Skin of body (tissue), 2 donors: Measurements from ENCODE around the gene ZRANB2. TPM values are rescaled to one million over a fixed set of nuclear protein-coding genes. Genes with fewer than 3 reads are reported as not detected.
A peak's percentile ranks its signal among the peaks of the same experiment; 100 is the strongest.

Experiments used
- DNase-seq: peaks from one replicate; lab custom pipeline; 2025; lab: John Stamatoyannopoulos, UW
- total RNA-seq: library from RNA; depleted of rRNA; stranded (reverse); fragments of >200 nt; gene quantifications from one replicate; pipeline ENCODE4 v1.2.3, GENCODE V29; 2014

Gene ZRANB2, protein sequence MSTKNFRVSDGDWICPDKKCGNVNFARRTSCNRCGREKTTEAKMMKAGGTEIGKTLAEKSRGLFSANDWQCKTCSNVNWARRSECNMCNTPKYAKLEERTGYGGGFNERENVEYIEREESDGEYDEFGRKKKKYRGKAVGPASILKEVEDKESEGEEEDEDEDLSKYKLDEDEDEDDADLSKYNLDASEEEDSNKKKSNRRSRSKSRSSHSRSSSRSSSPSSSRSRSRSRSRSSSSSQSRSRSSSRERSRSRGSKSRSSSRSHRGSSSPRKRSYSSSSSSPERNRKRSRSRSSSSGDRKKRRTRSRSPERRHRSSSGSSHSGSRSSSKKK
- 102 TPM for total RNA-seq

DNA sequence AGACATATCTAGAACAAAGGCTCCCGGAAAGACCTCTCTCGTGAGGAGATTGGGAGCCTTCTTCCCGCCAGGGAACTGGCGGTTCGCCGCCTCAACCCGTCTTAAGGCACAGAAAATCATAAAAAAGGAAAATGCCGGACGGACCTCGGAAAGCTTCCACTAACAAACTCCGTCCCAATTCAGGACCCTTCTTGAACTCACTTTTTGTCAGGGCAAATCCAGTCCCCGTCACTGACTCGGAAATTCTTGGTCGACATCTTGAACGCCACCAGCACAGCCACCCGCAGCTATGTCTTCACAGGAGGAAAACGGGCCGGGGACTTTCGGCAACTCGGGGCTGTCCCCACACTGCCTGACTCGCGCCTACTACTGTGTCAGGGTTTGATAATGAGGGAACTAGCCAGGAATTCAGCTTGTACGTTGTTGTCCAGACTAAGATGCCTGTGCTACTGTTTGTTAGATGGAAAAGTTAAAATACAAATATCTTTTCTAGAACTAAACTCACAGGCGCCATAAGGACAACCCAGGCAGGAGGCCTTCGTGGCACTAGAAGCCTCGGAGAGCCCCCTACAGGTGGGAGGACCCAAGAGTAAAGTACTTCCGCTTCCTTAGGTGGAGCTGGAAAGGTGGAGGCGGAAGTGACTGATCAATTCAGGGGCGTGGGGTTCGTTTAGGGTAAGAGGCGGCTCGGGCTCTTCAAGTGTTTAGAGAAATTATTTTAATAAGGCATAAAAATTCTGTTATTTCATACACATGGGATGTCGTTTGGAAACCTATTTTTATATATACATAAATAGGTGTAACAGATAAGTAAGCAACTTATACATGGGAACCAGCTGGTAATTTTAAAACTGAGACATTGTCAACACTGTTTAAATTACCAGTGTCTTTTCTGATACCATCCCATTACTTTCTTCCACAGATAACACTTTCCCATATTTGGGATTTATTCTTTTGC lies at the start of gene ZRANB2:
TSS of gene ZRANB2 (minus strand) at position 297 of the 958 bp plus-strand sequence. CDS start at position 257, 40 bp downstream.
- peak; percentile 94 for DNase-seq

GRCh38 chr1:71128060-71128459 lies 47.2 kb upstream of the ZRANB2 start:
- no peak for DNase-seq

- DNase-seq = no peak
These were observed 37.3 kb upstream of the ZRANB2 start for GRCh38 chr1:71118086-71118485.

DNA sequence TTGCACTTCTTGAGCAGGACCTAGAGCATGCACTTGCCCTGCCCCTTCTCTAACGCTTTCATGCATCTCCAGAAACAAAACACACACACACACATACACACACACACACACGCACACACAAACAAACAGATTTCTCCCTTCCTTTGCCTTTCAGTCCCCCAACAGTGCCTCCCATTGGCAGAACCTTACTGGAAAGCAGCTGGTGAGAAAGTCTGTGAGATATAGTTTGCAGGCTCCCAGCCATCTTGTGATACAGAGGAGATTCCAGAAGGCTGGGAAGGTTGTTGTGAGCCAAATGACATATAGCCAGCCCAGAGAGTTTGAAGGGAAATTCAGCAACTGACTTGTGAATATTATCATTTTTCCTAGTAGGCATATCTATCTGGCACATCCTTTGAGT lies 35.9 kb upstream of the ZRANB2 start:
- no peak for DNase-seq

DNA sequence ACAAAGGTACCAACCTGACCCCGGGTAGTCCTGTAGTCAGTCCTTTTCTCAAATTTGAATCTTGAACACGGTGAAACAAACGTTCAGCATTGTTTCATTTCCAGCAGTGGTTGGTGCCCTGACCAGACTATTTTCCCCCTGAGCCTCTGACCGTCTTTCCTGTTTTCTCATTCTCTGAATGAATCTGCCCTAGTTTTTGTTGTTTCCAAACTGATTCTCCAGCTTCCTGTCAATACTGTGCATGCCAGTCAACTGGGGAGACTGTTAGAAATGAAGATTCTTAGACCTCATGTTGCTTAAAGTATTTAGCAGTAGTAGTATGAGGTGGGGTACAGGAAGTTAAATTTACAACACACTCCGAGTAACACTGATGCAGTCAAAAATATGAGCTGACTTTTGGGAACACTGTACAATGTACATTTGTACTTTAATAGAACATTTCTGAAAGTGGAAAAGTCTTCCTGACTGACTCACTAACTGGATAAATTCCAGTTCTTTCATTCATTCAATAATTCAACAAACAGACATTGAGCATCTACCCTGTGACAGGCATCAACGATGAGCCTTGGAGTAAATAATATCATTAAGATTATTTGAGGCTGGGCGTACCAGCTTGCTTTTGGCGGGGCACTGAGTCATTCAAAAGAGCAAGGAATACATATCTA lies 26.0 kb upstream of the ZRANB2 start:
- DNase-seq = no peak

- DNase-seq = no peak
These were observed 23.6 kb upstream of the ZRANB2 start for GRCh38 chr1:71104417-71104816.

- DNase-seq = no peak
These were observed 21.1 kb upstream of the ZRANB2 start for GRCh38 chr1:71101839-71102376.

DNA sequence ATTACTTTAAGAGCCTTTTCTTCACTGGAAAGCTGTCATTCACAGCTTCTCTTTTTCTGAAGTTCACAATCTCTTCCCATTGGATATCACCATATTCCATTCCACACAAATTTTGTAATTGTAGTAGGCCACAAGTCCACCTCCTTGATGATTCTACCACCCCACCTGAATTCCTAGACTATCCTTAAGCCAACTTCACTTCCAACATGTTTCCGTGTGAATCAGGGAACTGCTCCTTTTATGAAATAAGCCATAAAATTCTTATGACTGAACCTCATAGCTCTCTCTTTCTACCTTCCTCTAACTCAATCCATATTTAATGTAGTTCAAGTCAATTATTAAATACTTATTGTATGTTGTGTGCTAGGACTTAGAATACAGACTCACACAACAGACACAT lies 16.6 kb upstream of the ZRANB2 start:
- DNase-seq = no peak

GRCh38 chr1:71094913-71095312 lies 14.1 kb upstream of the ZRANB2 start:
- DNase-seq = no peak

DNA sequence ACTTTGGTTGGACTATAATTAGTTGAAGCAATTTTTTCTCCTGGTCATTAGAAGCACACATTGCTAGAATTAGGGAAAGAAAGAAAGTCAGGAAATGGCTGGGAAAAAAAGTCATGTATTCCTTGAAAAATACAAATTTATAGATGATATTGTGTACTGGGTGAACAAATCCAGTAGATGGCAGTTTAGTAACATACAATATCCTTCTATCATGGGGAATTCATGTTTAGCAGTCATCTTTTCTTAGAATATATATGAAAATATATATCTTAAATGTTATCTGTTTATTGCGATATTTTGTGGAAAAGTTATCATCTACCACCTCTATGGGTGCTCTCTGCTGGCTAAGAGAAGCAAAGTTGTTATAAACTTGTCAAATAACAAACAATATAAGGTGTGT lies 13.1 kb upstream of the ZRANB2 start:
- no peak for DNase-seq

- DNase-seq = no peak
These were observed 8.9 kb upstream of the ZRANB2 start for GRCh38 chr1:71089536-71090270.

DNA sequence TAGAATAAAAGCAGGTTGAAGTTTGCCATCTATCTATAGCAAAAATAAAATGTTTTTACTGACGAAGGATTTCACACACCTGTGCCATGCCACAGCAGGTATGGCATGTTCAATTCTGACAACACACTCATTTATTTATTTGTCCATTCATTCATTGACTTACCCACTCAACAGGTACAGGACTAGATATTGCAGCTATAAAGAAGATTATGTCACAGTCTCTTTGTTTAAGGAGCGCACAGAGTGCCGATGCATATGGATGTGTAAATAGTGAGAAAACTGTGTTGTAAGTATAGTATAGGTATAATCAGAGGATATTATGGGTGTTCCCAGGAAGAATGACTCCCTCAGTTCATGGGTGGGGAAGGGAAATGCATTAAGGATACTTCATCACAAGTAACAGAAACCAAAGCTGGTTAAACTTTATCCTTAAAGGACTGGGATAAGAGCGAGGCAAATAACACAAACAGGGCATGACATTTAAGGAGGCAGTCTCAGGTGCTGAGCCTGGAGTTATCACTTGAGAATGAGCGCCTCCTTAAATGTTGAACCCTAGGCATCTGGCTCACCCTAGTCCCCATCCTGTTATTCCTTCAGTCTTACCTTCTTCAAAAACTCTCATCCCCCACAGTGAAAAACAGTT lies 7.9 kb upstream of the ZRANB2 start:
- no peak for DNase-seq

DNA sequence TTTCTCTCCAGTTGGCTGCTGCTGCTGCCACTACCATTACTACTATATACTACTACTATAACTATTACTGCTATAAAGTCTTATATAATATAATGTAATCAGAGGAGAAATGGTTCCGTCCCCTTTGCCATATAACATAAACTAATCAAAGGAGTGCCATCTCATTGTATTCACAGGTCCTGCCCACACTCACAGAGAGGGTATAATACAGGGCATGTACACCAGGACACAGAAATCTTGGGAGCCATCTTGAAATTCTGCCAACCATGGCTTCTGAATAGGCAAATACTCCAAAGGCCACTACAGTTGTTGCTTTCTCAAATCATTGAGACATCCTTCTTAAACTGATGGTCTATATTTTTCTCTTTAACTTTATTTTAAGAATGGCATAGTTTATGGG lies 6.9 kb upstream of the ZRANB2 start:
- no peak for DNase-seq

GRCh38 chr1:71087060-71087459 lies 6.2 kb upstream of the ZRANB2 start:
- DNase-seq = no peak

DNA sequence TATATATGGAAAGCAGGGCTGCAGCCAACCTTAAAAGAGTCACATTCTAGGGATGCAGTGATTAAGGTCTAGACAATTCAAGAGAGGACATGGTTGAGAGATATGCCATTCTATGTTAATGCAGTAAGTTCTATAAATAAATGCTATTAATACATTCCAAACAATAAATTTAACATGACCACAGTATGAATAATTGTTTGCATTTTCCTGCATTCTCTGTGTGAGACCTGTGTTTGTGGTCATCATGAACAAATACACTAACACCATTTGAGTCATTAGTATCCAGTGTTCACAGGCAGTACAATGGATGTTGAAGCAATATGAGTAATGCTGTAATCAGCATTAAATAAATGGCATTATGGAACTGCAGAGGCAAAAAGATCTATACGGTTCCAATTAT lies 5.5 kb upstream of the ZRANB2 start:
- DNase-seq = no peak

- no peak for DNase-seq
These were observed 2.4 kb upstream of the ZRANB2 start for GRCh38 chr1:71083271-71083670.

- DNase-seq = no peak
These were observed 854 bp upstream of the ZRANB2 start for GRCh38 chr1:71081697-71082080.

DNA sequence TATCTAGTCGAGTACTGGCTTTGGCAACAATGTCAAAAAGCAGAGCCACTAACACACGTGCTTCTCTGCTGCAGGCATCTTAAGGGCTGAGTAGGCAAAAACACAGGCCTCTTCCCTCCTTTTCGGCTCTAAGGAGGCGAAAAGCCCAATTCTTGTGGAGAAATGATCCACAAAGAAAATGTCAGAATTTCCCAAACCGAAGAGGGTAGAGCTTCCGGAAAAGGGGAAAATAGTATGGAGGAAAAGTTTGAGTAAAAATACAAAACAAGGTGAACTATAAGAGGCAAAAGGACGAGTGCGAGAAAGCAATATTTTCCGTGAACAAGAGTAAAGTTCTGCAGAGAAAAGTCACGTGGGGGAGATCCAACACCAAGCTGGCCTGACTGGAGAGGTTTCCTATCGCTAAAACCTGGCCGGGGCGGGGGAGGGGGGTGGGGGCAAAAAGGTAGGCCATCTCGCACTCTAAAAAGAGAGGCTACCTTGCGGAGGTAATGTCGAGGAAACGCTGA lies 551 bp downstream of the ZRANB2 start:
- no peak for DNase-seq

GRCh38 chr1:71074681-71075080 lies 6.2 kb downstream of the ZRANB2 start:
- no peak for DNase-seq

- no peak for DNase-seq
These were observed 8.6 kb downstream of the ZRANB2 start for GRCh38 chr1:71072273-71072672.
